Measurements from ENCODE around the gene SOX6.

Gene SOX6

GRCh38 chr11:16317712-16318111 lies 38.6 kb downstream of the SOX6 start:
- no peak for DNase-seq (ENCODE audit: low read depth in 2 of 2)

- no peak for DNase-seq (ENCODE audit: low read depth in 2 of 2)
Measured at GRCh38 chr11:16313846-16314245, 42.5 kb downstream of the SOX6 start.

- no peak for DNase-seq (ENCODE audit: low read depth in 2 of 2)
Measured at GRCh38 chr11:16312233-16312765, 44.0 kb downstream of the SOX6 start.

- DNase-seq (ENCODE audit: low read depth in 2 of 2), result no peak
Measured at GRCh38 chr11:16311831-16312230, 44.5 kb downstream of the SOX6 start.

- DNase-seq (ENCODE audit: low read depth in 2 of 2), result no peak
Measured at GRCh38 chr11:16310943-16311342, 45.4 kb downstream of the SOX6 start.

- DNase-seq (ENCODE audit: low read depth in 2 of 2), result no peak
Measured at GRCh38 chr11:16309226-16309625, 47.1 kb downstream of the SOX6 start.

GRCh38 chr11:16301462-16301861 lies 54.9 kb downstream of the SOX6 start:
- no peak for DNase-seq (ENCODE audit: low read depth in 2 of 2)

GRCh38 chr11:16299884-16300782 lies 56.2 kb downstream of the SOX6 start:
- no peak for DNase-seq (ENCODE audit: low read depth in 2 of 2)

- DNase-seq (ENCODE audit: low read depth in 2 of 2), result no peak
Measured at GRCh38 chr11:16299390-16299789, 57.0 kb downstream of the SOX6 start.

- no peak for DNase-seq (ENCODE audit: low read depth in 2 of 2)
Measured at GRCh38 chr11:16297332-16297731, 59.0 kb downstream of the SOX6 start.

GRCh38 chr11:16296273-16296672 lies 60.1 kb downstream of the SOX6 start:
- DNase-seq (ENCODE audit: low read depth in 2 of 2), result no peak

- no peak for DNase-seq (ENCODE audit: low read depth in 2 of 2)
Measured at GRCh38 chr11:16295592-16295991, 60.8 kb downstream of the SOX6 start.

- DNase-seq (ENCODE audit: low read depth in 2 of 2), result no peak
Measured at GRCh38 chr11:16293204-16293681, 63.1 kb downstream of the SOX6 start.

- DNase-seq (ENCODE audit: low read depth in 2 of 2), result no peak
Measured at GRCh38 chr11:16292167-16292859, 64.0 kb downstream of the SOX6 start.

GRCh38 chr11:16291729-16292128 lies 64.6 kb downstream of the SOX6 start:
- no peak for DNase-seq (ENCODE audit: low read depth in 2 of 2)

- no peak for DNase-seq (ENCODE audit: low read depth in 2 of 2)
Measured at GRCh38 chr11:16289541-16289940, 66.8 kb downstream of the SOX6 start.

- DNase-seq (ENCODE audit: low read depth in 2 of 2), result no peak
Measured at GRCh38 chr11:16287630-16288280, 68.6 kb downstream of the SOX6 start.

GRCh38 chr11:16286095-16286494 lies 70.3 kb downstream of the SOX6 start:
- no peak for DNase-seq (ENCODE audit: low read depth in 2 of 2)

- no peak for DNase-seq (ENCODE audit: low read depth in 2 of 2)
Measured at GRCh38 chr11:16280256-16280682, 76.1 kb downstream of the SOX6 start.

- no peak for DNase-seq (ENCODE audit: low read depth in 2 of 2)
Measured at GRCh38 chr11:16279524-16279923, 76.8 kb downstream of the SOX6 start.

GRCh38 chr11:16278979-16279378 lies 77.4 kb downstream of the SOX6 start:
- DNase-seq (ENCODE audit: low read depth in 2 of 2), result no peak

- DNase-seq (ENCODE audit: low read depth in 2 of 2), result no peak
Measured at GRCh38 chr11:16278273-16278672, 78.1 kb downstream of the SOX6 start.
